CD4-positive, alpha-beta T cell treated with Interferon gamma for 1 hour (primary cell): ENCODE data around the gene NDOR1.

Experiments used
- DNase-seq: peaks from one replicate; pipeline ENCODE4 v3.0.0-alpha.2; 2020

Gene NDOR1

DNA sequence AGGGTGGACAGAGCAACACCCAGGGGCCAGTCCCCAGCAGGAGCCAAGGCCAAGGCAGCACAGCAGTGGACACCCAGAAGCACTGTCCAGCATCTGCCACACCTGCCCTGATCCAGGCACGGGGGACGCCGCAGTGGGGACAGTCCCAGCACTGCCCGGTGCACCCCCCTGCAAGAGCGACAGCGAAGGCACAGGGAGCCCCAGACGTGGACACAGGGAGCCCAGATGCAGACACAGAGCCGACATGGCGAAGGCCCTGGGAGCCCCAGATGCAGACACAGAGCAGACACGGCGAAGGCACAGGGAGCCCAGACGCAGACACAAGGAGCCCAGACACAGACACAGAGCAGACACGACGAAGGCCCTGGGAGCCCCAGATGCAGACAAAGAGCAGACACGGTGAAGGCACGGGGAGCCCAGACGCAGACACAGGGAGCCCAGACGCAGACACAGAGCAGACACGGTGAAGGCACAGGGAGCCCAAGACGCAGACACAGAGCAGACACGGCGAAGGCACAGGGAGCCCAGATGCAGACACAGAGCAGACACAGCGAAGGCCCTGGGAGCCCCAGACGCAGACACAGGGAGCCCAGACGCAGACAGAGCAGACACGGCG lies 21.4 kb upstream of the NDOR1 start:
- no peak for DNase-seq

GRCh38 chr9:137184881-137185660 lies 20.4 kb upstream of the NDOR1 start:
- DNase-seq, result no peak

DNA sequence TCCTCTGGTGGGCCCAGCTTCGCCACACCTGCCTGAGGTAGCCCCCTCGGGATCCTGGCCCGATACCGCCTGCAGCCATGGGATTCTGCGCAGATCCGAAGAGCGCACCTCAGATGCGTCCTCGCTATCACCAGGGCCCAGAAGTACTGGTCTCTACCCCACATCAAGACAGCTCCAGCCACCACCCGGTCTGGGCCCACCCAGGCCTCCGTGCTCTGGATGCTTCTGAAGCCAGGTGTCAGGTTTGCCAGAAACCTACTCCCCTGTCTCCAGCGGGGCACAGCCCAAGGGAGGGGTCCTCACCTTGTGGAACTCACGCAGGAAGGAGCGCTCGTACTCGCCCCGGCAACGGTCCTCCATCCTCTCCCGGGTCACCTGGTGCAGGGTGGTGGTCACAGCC lies 19.6 kb upstream of the NDOR1 start:
- DNase-seq, result no peak

DNA sequence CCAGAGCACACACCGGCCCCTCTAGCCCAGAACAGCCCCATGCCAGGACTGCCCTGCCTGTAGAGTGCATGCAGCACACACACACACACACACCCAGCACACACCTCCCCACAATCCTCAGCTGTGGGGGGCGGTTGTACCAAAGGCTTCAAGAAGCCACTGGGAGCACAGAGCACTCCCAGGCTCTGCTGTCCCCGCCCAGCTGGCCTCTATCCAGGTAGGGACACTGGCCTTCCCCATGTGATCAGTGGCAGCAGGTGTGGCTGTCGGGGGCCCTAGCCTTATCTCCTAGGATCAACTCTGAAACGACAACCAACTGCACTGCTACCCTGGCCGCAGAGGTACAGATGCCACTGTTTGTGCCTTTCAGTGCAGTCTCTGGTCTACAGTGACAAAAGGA lies 19.1 kb upstream of the NDOR1 start:
- no peak for DNase-seq

DNA sequence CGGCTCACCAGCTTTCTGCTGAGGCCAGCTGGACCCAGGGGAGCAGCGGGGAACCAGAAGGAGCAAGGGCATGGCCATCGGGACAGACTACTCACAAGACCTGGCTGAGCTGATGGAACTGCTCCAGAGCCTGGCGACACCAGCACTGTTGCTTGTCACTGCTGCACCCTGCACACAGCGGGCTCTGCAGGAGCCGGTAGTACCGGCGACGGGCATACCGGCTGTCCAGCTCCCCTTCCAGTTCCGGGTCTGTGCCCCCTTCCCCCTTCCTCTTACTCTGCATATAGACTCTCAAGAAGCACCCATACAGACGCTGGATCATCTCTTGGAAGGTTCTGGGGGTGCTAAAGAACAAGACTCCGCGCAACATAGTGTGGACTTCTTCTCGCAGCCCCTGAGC lies 18.1 kb upstream of the NDOR1 start:
- no peak for DNase-seq

- no peak for DNase-seq
Observed at GRCh38 chr9:137188086-137188489, 17.4 kb upstream of the NDOR1 start.

DNA sequence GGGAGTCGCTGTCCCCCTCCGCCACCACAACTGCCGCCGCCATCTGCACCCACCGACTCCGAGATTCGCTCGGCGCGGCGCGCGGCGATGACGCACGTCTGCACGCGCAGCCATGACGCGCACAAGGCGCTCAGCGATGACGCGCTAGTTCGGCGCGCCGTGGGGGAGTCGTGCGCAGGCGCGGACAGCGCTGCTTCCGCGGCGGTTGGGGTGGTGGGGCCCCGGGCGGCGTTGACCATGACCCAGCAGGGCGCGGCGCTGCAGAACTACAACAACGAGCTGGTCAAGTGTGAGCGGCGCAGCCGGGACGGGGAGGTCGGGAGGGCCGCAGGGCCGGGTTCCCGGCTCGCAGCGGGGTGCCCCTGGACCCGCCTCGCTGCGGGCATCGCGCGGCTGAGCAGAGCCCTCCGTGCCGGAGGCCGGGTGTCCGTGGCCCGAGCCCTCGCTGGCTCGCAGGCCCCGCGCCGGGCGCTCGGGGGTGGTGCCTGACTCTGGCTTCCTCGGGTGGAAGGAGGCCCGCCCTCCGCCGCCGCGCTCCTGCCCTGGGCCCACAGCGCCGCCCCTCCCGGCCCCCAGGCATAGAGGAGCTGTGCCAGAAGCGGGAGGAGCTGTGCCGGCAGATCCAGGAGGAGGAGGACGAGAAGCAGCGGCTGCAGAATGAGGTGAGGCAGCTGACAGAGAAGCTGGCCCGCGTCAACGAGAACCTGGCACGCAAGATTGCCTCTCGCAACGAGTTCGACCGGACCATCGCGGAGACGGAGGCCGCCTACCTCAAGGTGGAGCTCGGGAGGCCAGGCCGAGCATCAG lies 16.8 kb upstream of the NDOR1 start, which contains the start of the genes ANAPC2 and SSNA1:
Gene ANAPC2, minus strand, starts transcription at position 71 of the 807 bp plus-strand sequence. Its CDS starts 28 bp downstream, at position 43.
Gene SSNA1, plus strand, starts transcription at position 187 of the 807 bp plus-strand sequence. Its CDS starts 51 bp downstream, at position 238.
- DNase-seq, result peak; percentile 91

GRCh38 chr9:137189297-137190295 lies 15.9 kb upstream of the NDOR1 start:
- no peak for DNase-seq

- no peak for DNase-seq
Observed at GRCh38 chr9:137190315-137190856, 15.1 kb upstream of the NDOR1 start.

DNA sequence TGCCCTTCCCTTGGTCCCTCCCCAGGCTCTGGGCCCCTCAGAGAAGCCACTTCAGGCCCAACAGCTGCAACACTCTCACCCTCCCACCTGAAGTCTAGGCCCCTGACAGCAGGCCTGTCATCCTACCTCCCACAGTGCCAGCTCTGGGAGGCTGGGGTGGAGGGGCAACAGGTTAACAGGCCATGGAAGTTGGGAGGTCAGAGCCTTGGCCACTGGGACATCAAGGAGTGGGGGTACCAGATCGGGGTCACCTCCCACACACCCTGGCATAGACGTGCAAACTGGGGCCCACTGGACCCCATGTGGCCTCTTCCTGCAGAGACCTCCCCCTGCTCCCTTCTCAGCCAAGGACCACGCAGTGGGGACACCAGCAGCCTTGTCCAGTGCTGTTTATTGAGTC lies 14.3 kb upstream of the NDOR1 start:
- DNase-seq, result no peak

DNA sequence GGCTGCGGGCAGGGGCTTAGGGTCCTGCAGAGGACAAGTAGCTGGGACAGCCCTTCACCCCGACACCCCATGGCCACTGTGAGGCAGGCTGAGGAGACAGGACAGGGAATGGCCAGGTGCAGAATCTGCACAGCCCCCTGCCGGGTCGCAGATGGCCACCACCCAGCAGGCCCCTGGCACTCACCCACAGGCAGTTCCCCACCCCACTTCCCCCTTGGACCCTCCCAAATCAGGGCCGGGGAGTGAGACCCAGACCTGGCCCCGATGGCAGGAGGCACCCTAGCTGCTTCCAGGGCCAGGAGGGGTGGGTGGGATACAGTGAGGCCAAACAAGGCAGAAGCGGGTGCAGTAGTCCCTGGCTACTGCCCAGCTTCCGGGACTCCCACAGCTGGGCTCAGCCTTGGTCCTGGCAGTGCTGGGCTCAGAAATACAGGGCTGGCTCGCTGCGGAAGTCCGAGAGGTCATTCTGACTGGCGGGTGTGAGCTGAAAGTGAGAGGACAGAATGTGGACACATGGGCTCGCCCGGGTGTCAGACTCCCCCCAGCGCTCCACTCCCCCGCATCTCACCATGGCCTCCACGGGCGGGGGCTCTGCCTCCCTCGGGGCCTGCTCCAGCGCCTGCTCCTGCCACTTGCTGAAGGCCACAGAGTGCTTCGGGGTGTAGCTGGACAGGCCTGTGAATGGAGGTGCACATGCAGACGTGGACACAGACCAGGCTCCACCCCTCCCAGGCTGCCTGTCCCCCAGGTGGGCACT lies 13.6 kb upstream of the NDOR1 start:
- DNase-seq, result no peak

GRCh38 chr9:137192448-137192780 lies 13.1 kb upstream of the NDOR1 start:
- DNase-seq, result no peak

DNA sequence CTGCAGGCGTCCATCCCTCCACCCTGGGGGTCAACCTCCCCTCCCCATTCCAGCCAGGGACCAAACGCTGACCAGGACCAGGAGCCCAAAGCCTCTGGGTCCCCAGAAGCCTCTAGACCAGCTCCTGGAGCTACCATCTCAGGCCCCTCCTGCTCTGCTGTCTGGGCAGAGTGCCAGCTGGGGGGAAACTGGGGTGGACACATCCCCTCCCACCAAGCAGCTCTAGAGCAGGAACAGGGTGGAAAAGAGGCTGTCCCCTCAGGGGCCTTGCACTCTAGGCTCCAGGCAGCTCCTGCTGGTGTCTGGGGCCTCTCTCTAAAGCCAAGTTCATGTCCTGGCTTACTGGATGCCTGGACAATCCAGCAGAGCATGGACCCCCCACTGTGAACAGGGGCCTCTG lies 12.6 kb upstream of the NDOR1 start:
- no peak for DNase-seq

DNA sequence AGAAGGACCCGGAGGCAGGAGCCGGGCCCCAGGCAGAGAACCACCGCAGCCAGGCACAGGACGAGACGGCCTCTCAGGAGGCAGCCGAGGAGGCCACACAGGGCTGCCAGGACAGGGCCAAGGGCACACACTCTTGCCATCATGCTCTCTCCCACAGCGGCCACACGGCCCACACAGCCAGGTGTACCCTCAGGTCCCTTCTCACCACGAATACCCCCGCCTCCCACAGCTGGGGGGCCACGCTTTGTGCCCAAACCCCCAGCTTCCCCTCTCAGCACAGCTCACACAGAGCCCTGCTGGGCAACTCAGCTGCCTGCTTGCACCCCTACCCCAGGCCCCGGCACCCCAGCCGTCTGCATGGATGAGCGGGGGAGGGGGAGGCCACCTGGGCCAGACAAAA lies 11.7 kb upstream of the NDOR1 start:
- DNase-seq, result no peak

DNA sequence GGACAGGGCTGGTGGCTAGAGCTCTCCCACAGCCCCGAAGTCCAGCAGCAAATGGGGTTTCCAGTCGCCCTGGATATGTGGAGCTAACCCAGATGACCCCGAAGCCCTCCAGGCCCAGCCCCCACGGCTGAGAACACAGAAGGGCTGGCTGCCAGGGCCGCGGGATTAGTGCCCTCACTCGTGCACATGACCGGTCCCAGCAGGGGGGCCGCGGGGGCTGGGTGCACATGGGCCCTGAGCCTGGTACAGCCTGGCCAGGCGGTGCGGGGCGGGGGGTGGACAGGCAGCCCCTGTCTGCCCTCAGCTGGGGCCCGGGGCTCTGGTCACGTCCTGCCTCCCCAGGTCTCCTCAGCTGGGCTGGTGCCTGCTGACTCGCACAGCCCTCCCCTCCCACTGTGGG lies 11.1 kb upstream of the NDOR1 start:
- no peak for DNase-seq

GRCh38 chr9:137194909-137195308 lies 10.6 kb upstream of the NDOR1 start:
- no peak for DNase-seq

DNA sequence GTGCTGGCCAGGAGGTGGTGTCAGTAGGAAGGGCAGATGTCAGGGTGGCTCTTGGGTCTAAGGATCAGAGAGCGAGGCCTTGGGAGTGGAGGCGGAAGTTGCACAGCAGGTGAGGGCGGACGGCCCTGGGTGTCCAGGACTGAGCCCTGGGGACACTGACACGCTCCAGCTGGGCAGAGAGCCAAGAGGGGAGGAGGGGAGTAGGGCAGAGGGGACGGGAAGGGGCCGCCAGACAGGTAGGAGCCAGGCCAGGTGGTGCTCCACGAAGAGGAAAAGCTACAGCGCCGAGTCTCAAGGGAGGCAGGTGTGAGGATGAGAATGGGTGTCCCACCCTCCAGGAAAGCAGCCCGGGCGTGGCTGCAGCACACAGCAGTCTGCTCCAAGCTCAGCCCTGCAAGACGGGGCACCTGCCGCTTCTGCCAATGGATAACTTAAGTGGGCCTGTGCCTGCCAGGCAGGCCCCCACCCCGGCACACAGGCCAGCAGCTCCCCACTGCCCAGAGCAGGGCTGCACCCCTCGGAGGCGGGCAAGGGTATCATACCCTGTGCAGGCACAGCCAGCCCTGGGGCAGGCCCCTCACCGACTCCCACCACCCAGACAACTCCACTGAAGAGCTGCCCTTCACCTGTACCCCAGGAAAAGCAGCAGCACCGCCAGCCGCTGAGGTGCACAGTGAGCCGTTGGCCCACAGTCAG lies 9.8 kb upstream of the NDOR1 start:
- no peak for DNase-seq

GRCh38 chr9:137198051-137198901 lies 7.2 kb upstream of the NDOR1 start:
- no peak for DNase-seq

GRCh38 chr9:137198902-137199283 lies 6.6 kb upstream of the NDOR1 start:
- no peak for DNase-seq
